Mesendoderm (in vitro differentiated cells): ENCODE results near the gene TMEM178B.

ENCODE experiments used
- DNase-seq: peaks from one replicate; pipeline ENCODE4 v3.0.0; 2013
- H2AK5ac ChIP-seq: 2 replicates; pipeline ENCODE4 v1.6.1; 2013; ENCODE audit warnings: low read length, inconsistent platforms
- H2BK120ac ChIP-seq: 2 replicates; pipeline ENCODE4 v1.6.1; 2013; ENCODE audit warnings: low read depth, mild to moderate bottlenecking, low read length, moderate library complexity, mixed read lengths
- H2BK15ac ChIP-seq: replicated peaks from 2 replicates; pipeline ENCODE4 v1.6.1; 2013; ENCODE audit warnings: low read depth, mild to moderate bottlenecking, moderate library complexity
- H2BK5ac ChIP-seq: 2 replicates; pipeline ENCODE4 v1.6.1; 2013; ENCODE audit warnings: low read length, inconsistent platforms
- H3K18ac ChIP-seq: 2 replicates; pipeline ENCODE4 v1.6.1; 2013; ENCODE audit warnings: mild to moderate bottlenecking, low read length, mixed read lengths
- H3K23ac ChIP-seq: one replicate; pipeline ENCODE4 v1.6.1; 2013; ENCODE audit warnings: low read length
- H3K27ac ChIP-seq: 2 replicates; pipeline ENCODE4 v1.5.1; 2013; ENCODE audit warnings: low read depth, mild to moderate bottlenecking, inconsistent platforms, low read length, moderate library complexity
- H3K27me3 ChIP-seq: 2 replicates; pipeline ENCODE4 v1.6.1; 2013; ENCODE audit warnings: low read length, control low read depth, mild to moderate bottlenecking, inconsistent platforms; ENCODE audit not compliant: insufficient read depth, poor library complexity
- H3K36me3 ChIP-seq: 2 replicates; pipeline ENCODE4 v1.6.1; 2013; ENCODE audit warnings: low read length, inconsistent platforms; ENCODE audit not compliant: control insufficient read depth, insufficient read depth
- H3K4ac ChIP-seq: one replicate; pipeline ENCODE4 v1.6.1; 2013; ENCODE audit warnings: low read depth, mild to moderate bottlenecking, low read length, moderate library complexity
- H3K4me1 ChIP-seq: 2 replicates; pipeline ENCODE4 v1.6.1; 2013; ENCODE audit warnings: low read depth, low read length, inconsistent platforms; ENCODE audit not compliant: control insufficient read depth
- H3K4me2 ChIP-seq: 2 replicates; pipeline ENCODE4 v1.6.1; 2013; ENCODE audit warnings: low read length
- H3K4me3 ChIP-seq: 2 replicates; pipeline ENCODE4 v1.5.1; 2013; ENCODE audit warnings: mild to moderate bottlenecking, low read length
- H3K56ac ChIP-seq: one replicate; pipeline ENCODE4 v1.6.1; 2013; ENCODE audit warnings: low read length
- H3K79me1 ChIP-seq: 2 replicates; pipeline ENCODE4 v1.6.1; 2013; ENCODE audit warnings: low read length, inconsistent platforms
- H3K79me2 ChIP-seq: 2 replicates; pipeline ENCODE4 v1.6.1; 2013; ENCODE audit warnings: mild to moderate bottlenecking, low read length; ENCODE audit not compliant: control insufficient read depth, insufficient read depth
- H3K9ac ChIP-seq: 2 replicates; pipeline ENCODE4 v1.6.1; 2013; ENCODE audit warnings: low read length, inconsistent platforms
- H4K5ac ChIP-seq: one replicate; pipeline ENCODE4 v1.6.1; 2013; ENCODE audit warnings: low read length
- H4K8ac ChIP-seq: one replicate; pipeline ENCODE4 v1.6.1; 2013; ENCODE audit warnings: low read depth, mild to moderate bottlenecking, control low read depth, low read length, moderate library complexity
- WGBS: extraction: QIAGEN DNeasy Blood & Tissue Kit; methylation state at CpG from one replicate; pipeline ENCODE4 v1.1.7; 2013; ENCODE audit warnings: low lambda C conversion rate, missing lambda C conversion rate; ENCODE audit not compliant: insufficient coverage; ENCODE audit errors: extremely low coverage; 5-methylcytosine and 5-hydroxymethylcytosine counted together

The TMEM178B gene

DNA sequence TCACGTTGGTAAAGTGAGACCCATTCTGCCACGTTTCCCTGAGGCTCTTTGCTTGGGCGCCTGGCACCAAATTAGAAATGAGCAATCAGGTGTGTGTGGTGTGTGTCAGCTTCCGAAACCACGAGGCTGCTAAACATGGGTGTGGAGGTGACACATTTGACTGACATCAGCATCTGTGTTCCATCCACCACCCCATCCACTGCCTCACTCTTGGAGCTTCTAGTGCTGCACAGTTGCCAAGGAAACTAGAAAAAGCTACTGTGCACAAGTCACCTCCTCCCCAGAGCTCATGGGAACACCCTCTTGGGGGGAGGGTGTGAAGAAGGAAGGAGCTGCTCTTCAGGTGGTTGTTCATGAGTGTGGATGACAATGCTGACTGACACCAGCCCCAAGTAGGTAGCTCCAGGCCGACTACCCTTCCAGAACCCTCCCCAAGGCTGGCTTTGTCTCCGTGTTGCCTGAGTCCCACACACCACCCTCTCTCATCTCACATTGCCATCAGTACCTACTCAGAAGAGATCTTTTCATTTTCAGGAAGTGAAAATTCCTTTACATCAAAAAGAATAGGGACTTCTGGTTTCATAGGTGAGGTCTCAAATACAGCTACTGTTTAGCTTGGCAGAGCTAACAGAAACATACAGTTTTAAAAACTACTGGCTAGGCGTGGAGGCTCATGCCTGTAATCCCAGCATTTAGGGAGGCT is 152.2 kb downstream of the TMEM178B start:
- Histone ChIP-seq H4K5ac (no peak overlapping the region), H3K56ac (no peak overlapping the region), H4K8ac (no peak overlapping the region), H3K4me3 (no peak overlapping the region), H2AK5ac (no peak overlapping the region), H3K79me1 (no peaks in the 10 kb centered on the region), H3K4me2 (no peak overlapping the region), H3K9ac (no peak overlapping the region), H3K4me1 (no peaks in the 10 kb centered on the region), H3K4ac (no peak overlapping the region), H3K79me2 (no peaks in the 10 kb centered on the region), H2BK5ac (no peak overlapping the region), H3K18ac (no peak overlapping the region), H3K27me3 (no peaks in the 10 kb centered on the region), H3K23ac (no peak overlapping the region), H2BK15ac (no peak overlapping the region), H3K36me3 (no peaks in the 10 kb centered on the region), H3K27ac (no peak overlapping the region), H2BK120ac (no peak overlapping the region)
- no peak for DNase-seq
- WGBS = no CpG with 5 or more reads among the region's 8 CpGs

DNA sequence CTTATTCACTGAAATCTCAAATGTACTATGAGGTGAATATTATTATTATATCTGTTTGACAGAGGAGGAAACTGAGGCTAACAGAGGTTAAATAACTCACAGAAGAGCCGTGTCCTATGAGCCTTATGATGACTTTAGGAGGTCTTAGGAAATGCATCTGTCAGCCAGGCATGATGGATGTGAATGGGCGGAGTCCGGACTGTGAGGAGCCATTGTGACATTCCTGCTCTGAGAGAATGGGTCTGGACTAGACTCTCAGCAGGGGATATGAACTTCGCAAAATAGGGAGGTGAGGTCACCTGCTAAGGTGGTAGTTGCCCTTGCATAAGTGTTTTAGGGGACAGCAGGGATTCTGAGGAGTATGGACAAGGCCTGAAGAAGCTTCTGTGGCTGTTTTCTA is 153.6 kb downstream of the TMEM178B start:
- WGBS = no CpG with 5 or more reads among the region's 4 CpGs

DNA sequence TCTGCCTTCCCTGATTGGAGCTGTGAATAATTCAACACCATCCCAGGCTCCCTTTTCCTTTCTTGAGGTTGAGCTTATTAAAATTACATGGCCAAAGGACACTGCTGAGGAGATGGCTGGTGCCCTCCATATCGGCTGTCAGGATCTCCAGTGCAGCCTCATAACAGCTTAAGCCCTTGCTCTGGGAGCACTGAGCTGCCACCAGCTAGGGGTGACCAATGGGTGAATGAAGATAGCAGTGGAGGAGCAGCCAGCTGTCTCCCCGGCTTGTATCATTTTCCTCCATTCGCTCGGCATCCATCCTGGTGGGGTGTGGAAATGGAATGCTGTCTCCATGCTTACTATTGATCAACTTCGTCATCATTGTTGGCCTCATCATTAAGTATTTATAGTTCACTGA is 154.6 kb downstream of the TMEM178B start:
- H2BK15ac ChIP-seq = no peak overlapping the region
- no peak overlapping the region for H3K18ac ChIP-seq
- H3K27ac ChIP-seq = no peak overlapping the region

More for the DNA sequence above, 153.6 kb downstream of the TMEM178B start:
- H3K4ac ChIP-seq = no peak overlapping the region
- no peaks in the 10 kb centered on the region for H3K79me1 ChIP-seq
- H3K4me1 ChIP-seq = no peaks in the 10 kb centered on the region
- H3K79me2 ChIP-seq = no peaks in the 10 kb centered on the region
- no peak overlapping the region for H3K4me3 ChIP-seq
- no peak overlapping the region for H2BK15ac ChIP-seq
- no peak overlapping the region for H2BK120ac ChIP-seq
- H3K4me2 ChIP-seq = no peak overlapping the region
- no peak overlapping the region for H2BK5ac ChIP-seq
- peak; percentile 68 for DNase-seq
- H4K5ac ChIP-seq = no peak overlapping the region
- no peak overlapping the region for H2AK5ac ChIP-seq
- no peak overlapping the region for H3K23ac ChIP-seq
- no peak overlapping the region for H3K18ac ChIP-seq
- H3K27me3 ChIP-seq = no peaks in the 10 kb centered on the region
- no peak overlapping the region for H4K8ac ChIP-seq
- H3K36me3 ChIP-seq = no peaks in the 10 kb centered on the region
- no peak overlapping the region for H3K56ac ChIP-seq
- H3K9ac ChIP-seq = no peak overlapping the region
- no peak overlapping the region for H3K27ac ChIP-seq

DNA sequence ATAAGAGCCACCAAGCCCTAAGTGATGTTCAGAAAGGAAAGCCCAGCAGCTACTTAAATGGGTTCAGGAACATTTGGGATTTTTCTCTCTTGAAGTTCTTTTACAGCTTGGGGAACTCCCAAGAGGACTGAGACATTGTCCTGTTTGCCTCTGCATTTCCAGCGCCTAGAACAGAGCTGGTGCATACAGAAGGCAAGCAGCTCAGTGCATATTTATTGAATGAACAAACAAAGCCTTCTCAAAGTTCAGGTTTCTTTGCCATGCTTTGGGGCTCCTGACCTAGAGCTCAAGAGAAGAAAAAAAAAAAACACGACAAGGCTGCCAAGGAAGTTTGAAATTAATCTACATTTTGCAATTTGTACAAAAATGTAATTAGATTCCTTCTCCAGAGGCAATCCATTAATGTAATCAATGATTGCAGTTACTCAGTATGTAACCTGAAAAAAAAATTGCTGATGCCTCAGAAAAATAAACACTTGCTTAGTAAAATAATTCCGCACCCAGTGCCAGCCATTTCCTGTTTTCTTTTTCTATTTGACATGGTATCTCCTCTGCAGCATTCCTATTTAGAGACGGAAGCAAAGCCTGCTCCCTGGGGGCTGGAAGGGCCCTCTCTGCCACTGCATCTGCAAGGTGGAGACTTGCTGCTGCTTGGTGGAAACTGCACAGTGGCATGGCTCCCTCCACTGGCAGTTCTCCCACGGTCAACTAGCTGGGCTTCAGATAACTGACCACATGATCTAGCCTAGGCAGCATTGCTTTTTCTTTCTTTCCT is 157.3 kb downstream of the TMEM178B start:
- no peak overlapping the region for H2BK15ac ChIP-seq
- no peak overlapping the region for H3K4me2 ChIP-seq
- H3K27ac ChIP-seq = no peak overlapping the region
- peak; percentile 79 for DNase-seq
- H2BK120ac ChIP-seq = no peak overlapping the region
- H2AK5ac ChIP-seq = no peak overlapping the region
- no CpG with 5 or more reads among the region's 5 CpGs for WGBS
- H4K8ac ChIP-seq = no peak overlapping the region
- no peak overlapping the region for H3K23ac ChIP-seq
- no peak overlapping the region for H4K5ac ChIP-seq
- H3K18ac ChIP-seq = no peak overlapping the region
- no peak overlapping the region for H3K56ac ChIP-seq
- H3K4me1 ChIP-seq = no peaks in the 10 kb centered on the region
- H3K79me1 ChIP-seq = no peaks in the 10 kb centered on the region
- no peak overlapping the region for H3K4ac ChIP-seq
- H3K9ac ChIP-seq = no peak overlapping the region
- no peak overlapping the region for H3K4me3 ChIP-seq
- no peaks in the 10 kb centered on the region for H3K79me2 ChIP-seq
- no peak overlapping the region for H2BK5ac ChIP-seq
- no peaks in the 10 kb centered on the region for H3K27me3 ChIP-seq
- no peaks in the 10 kb centered on the region for H3K36me3 ChIP-seq

More for the DNA sequence above, 154.6 kb downstream of the TMEM178B start:
- Histone ChIP-seq H2AK5ac (no peak overlapping the region), H4K5ac (no peak overlapping the region), H3K56ac (no peak overlapping the region), H3K4me1 (no peaks in the 10 kb centered on the region), H3K36me3 (no peaks in the 10 kb centered on the region), H3K27me3 (no peaks in the 10 kb centered on the region), H2BK5ac (no peak overlapping the region), H3K4me3 (no peak overlapping the region), H2BK120ac (no peak overlapping the region), H3K4ac (no peak overlapping the region), H3K9ac (no peak overlapping the region), H3K4me2 (no peak overlapping the region), H3K23ac (no peak overlapping the region), H3K79me1 (no peaks in the 10 kb centered on the region), H3K79me2 (no peaks in the 10 kb centered on the region), H4K8ac (no peak overlapping the region)
- no CpG with 5 or more reads among the region's 5 CpGs for WGBS
- DNase-seq = no peak

DNA sequence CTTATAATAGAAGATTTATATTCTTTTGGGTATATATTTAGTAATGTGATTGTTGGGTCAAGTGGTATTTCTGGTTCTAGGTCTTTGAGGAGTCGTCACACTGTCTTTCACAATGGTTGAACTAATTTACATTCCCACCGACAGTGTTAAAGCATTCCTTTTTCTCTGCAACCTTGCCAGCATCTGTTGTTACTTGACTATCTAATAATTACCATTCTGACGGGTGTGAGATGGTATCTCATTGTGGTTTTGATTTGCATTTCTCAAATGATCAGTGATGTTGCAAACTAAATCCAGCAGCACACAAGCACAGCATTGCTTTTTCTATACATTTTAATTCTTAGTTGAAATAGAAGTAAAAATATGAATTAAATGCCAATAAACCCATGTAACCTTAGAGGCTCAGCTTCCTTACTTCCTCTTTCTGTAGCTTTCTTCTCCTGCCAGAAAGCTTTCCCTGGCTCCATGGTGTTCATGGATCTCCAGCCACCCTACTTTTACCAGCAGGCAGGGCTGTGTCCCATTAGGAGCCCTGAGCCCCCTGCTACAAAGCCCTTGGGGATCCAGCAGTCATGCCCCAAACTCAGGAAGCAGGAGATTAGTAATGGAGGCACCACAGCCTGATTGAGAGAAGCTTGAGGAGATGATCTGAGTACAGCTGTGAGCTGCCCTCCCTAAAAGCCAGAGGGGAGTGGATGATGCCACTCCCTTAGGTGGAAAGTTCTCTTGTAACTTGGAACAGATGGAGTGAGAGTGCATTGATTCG is 158.6 kb downstream of the TMEM178B start:
- Histone ChIP-seq H3K4me3 (no peak overlapping the region), H3K4me2 (no peak overlapping the region), H2BK5ac (no peak overlapping the region), H3K9ac (no peak overlapping the region), H2AK5ac (no peak overlapping the region), H3K4ac (no peak overlapping the region), H3K79me2 (no peaks in the 10 kb centered on the region), H3K27me3 (no peaks in the 10 kb centered on the region), H3K23ac (no peak overlapping the region), H2BK120ac (no peak overlapping the region), H3K27ac (no peak overlapping the region), H3K36me3 (no peaks in the 10 kb centered on the region), H4K5ac (no peak overlapping the region), H3K79me1 (no peaks in the 10 kb centered on the region), H3K4me1 (no peaks in the 10 kb centered on the region), H3K56ac (no peak overlapping the region), H4K8ac (no peak overlapping the region), H3K18ac (no peak overlapping the region), H2BK15ac (no peak overlapping the region)
- DNase-seq = no peak
- no CpG with 5 or more reads among the region's 4 CpGs for WGBS
